NCI-H187 (cell line): ENCODE measurements around the gene NT5DC4.

Experiments used
- DNase-seq, 2 experiments: peaks; one replicate each; lab custom pipeline; 2025; lab: John Stamatoyannopoulos, UW

Gene NT5DC4

DNA sequence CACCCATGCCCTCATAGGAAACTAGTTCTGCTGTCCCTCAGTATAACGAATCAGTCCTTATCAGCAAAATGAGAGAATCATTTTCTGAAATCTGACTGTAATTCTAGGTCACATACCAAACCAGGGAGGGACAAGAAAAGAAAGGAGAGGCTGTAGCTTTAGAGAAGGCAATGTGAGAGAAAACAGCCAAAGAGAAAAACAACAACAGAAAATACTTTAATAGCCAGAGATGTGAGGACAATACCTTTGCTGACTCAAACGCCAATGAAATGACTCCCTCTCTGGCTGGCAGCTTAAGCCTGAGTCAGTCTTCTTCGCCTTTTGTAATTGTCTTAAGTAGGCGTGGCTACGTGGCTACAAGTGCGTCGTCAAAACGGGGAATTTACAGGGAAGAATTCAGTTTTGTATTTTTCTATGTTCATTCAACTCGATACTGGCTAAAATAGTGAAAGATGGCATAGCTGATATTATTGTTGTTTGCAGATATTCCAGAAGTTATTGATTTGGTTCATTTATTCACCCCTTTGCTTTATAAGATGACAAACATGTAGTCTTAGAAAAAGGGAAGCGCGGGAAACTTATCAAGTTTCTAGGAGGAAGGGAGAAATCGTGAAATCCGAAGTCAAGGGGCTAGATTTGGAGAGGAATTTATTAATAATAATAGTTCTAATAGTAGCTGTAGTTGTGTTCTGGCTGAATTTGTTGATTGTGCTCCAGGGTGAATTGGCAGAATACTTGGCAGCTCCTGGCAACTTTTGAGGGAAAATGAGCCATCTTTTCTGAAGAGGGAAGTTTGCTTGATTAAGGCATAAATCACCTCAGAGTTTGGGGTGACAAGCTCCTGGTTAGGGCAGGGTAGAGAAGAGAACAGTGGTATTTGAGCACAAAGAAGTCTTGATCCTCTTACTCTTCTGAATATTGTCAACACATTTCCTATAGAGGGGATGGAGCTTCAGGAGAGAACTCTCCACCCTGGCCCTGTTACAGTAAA is 63.7 kb downstream of the NT5DC4 start, which contains the start of gene IL1A:
Gene IL1A, minus strand, starts transcription at position 295 of the 991 bp plus-strand sequence. CDS start 723 bp downstream, outside the sequence.
- no peak for DNase-seq

GRCh38 chr2:112787294-112787693 is 66.5 kb downstream of the NT5DC4 start:
- DNase-seq, result no peak

DNA sequence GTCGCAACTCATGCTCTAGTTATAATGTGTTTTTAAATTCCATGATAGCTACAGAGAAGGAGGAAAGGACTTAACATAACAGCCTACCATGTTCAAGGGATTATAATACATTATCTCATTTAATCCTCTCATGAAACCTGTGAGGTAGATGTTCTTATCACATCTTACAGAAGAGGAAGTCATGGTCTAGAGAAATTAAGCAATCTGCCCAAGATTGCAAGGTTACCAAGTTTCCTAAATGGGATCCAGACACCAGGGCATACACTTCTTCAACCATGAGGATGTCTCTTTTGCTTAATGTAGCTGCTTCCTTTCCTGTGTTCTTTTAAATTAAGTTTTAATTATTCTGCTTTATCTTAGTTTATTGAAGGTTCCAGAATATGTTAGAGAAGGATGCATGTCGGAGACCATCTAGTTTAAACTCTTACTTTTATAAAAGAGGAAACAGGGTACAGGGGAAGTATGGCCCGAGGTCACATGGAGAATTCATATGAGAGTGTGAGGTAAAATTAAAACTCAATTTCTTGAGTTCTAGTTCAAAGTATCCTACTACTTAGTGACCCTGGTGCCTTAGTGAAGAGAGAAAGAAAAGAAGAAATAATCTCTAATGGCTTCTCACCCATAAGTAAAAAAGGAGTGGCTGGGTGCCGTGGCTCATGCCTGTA is 67.0 kb downstream of the NT5DC4 start:
- no peak for DNase-seq

DNA sequence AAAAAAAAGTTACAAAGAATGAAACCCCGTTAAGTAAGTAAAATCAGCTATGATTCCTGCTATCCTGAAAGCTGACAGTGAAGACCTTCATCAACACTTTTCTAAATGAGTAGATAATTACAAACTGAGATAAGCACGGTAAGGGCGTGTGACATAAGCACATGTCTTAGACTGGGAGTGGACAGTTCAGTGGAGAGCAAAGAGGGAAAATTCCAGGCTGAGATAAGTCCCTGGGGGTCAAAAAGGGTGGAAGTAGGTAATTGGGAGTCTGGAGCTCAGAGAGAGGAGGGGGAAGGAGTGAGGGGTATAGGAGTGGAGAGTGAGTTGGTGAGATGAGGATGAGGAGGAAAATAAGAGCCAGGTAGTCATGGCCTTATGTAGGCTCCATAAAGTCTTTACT is 67.8 kb downstream of the NT5DC4 start:
- no peak for DNase-seq
